Endothelial cell of umbilical vein (primary cell): Measurements from ENCODE around the gene GSTP1. TPM values are rescaled to one million over a fixed set of nuclear protein-coding genes. Genes with fewer than 3 reads are reported as not detected.
"Not testable (repeated sequence)": the region's sequence is repeated elsewhere in the genome, so short reads cannot be mapped to it uniquely, and the experiment has no call there.

Source experiments
- BruUV-seq: library from RNA; stranded (reverse); fragments of 400-500 nt; replicated peaks from 2 replicates; lab custom pipeline; 2021; lab: Mats Ljungman, UMichigan
- CTCF ChIA-PET: fragments of 300-600, 350-600 bp; sonication (Branson Sonifier 250); formaldehyde crosslinking; loops from one replicate; lab custom pipeline; 2021; ENCODE audit warnings: antibody characterized with exemption, inconsistent platforms; lab: Charles Lee
- POLR2A ChIA-PET: fragments of 300-600, 350-600 bp; sonication (Branson Sonifier 250); formaldehyde crosslinking; loops from one replicate; lab custom pipeline; 2021; ENCODE audit warnings: antibody characterized with exemption, inconsistent platforms; lab: Charles Lee
- DNase-seq: peaks from one replicate; pipeline ENCODE4 v3.0.0-alpha.2; 2011; ENCODE audit warnings: low read depth, low spot score
- FAIRE-seq: peaks from 2 replicates; lab custom pipeline; 2011; peaks lifted over from hg19 to GRCh38; lab: Jason Lieb, UNC
- H2AFZ ChIP-seq: 2 replicates; pipeline ENCODE4 v1.6.0; 2012; ENCODE audit warnings: low read depth, low read length, control low read depth, inconsistent platforms
- H3K27ac ChIP-seq: 2 replicates; pipeline ENCODE4 v1.5.1; 2011; ENCODE audit warnings: low read depth, mild to moderate bottlenecking, control low read depth, low read length, moderate library complexity; ENCODE audit not compliant: insufficient read depth
- H3K27me3 ChIP-seq, 2 experiments: 2 replicates each; pipeline versions ENCODE4 v1.6.0 to v1.6.1; 2011; ENCODE audit warnings: low read length in 2 of 2, mixed read lengths in 1 of 2; ENCODE audit not compliant: control insufficient read depth in 2 of 2, insufficient read depth in 2 of 2
- H3K36me3 ChIP-seq, 2 experiments: 2 replicates in 1 of 2; 3 replicates in 1 of 2; pipeline ENCODE4 v1.5.1; 2011; ENCODE audit warnings: low read length in 2 of 2, mild to moderate bottlenecking in 1 of 2, moderate library complexity in 1 of 2; ENCODE audit not compliant: control insufficient read depth in 2 of 2, insufficient read depth in 2 of 2; ENCODE audit errors: extremely low read depth in 1 of 2
- H3K4me1 ChIP-seq: 3 replicates; pipeline ENCODE4 v1.5.1; 2011; ENCODE audit warnings: mild to moderate bottlenecking, low read length; ENCODE audit not compliant: control insufficient read depth, insufficient read depth; ENCODE audit errors: extremely low read depth
- H3K4me2 ChIP-seq: 2 replicates; pipeline ENCODE4 v1.6.1; 2011; ENCODE audit warnings: low read length, control low read depth, mixed read lengths; ENCODE audit not compliant: insufficient read depth
- H3K4me3 ChIP-seq, 3 experiments: fragments of 200-600 bp in 1 of 3; sonication (generic), shearing (Covaris generic) in 1 of 3; replicated peaks in 1 of 3; 2 replicates each; pipeline ENCODE4 v1.5.1; 2011 to 2016; ENCODE audit warnings: control low read depth in 3 of 3, low read length in 3 of 3, mild to moderate bottlenecking in 2 of 3, inconsistent platforms in 1 of 3, low read depth in 1 of 3, moderate library complexity in 1 of 3; ENCODE audit not compliant: insufficient read depth in 1 of 3
- H3K79me2 ChIP-seq: 2 replicates; pipeline ENCODE4 v1.6.0; 2012; ENCODE audit warnings: low read length, inconsistent platforms; ENCODE audit not compliant: control insufficient read depth, insufficient read depth
- H3K9ac ChIP-seq: replicated peaks from 2 replicates; pipeline ENCODE3; 2011; ENCODE audit warnings: low read length, control low read depth; ENCODE audit not compliant: insufficient read depth; ENCODE audit errors: extremely low read depth
- H3K9me1 ChIP-seq: replicated peaks from 3 replicates; pipeline ENCODE4 v1.6.0; 2011; ENCODE audit warnings: mild to moderate bottlenecking, low read length; ENCODE audit not compliant: control insufficient read depth, insufficient read depth; ENCODE audit errors: extremely low read depth
- H3K9me3 ChIP-seq: replicated peaks from 2 replicates; pipeline ENCODE4 v1.5.1; 2012; ENCODE audit warnings: low read length, inconsistent platforms; ENCODE audit not compliant: control insufficient read depth, insufficient read depth
- H4K20me1 ChIP-seq: replicated peaks from 2 replicates; pipeline ENCODE3; 2011; ENCODE audit warnings: mild to moderate bottlenecking, low read length; ENCODE audit not compliant: control insufficient read depth, insufficient read depth; ENCODE audit errors: extremely low read depth
- EZH2 ChIP-seq: IDR thresholded peaks from 2 replicates; pipeline ENCODE4 v1.6.1; 2012; ENCODE audit warnings: borderline replicate concordance, low read depth, mild to moderate bottlenecking, moderate library complexity, low read length, inconsistent platforms; ENCODE audit not compliant: severe bottlenecking
- FOS ChIP-seq: IDR thresholded peaks from 2 replicates; pipeline ENCODE4 v1.6.1; 2011; ENCODE audit warnings: mild to moderate bottlenecking, low read length, moderate library complexity, borderline replicate concordance; ENCODE audit not compliant: insufficient read depth
- GATA2 ChIP-seq: IDR thresholded peaks from 2 replicates; pipeline ENCODE4 v1.7.0; 2011; ENCODE audit warnings: low read depth, mild to moderate bottlenecking, moderate library complexity, mixed read lengths, low read length; ENCODE audit not compliant: insufficient read length, insufficient read depth
- JUN ChIP-seq: IDR thresholded peaks from 2 replicates; pipeline ENCODE4 v1.6.1; 2011; ENCODE audit warnings: borderline replicate concordance, low read depth; ENCODE audit not compliant: insufficient read length, insufficient read depth
- MYC ChIP-seq: IDR thresholded peaks from one replicate; pipeline ENCODE4 v1.6.1; 2011; ENCODE audit warnings: mild to moderate bottlenecking, low read depth, low read length
- POLR2A ChIP-seq: IDR thresholded peaks from 2 replicates; pipeline ENCODE4 v1.6.1; 2012; ENCODE audit warnings: low read depth, mild to moderate bottlenecking, control low read depth, low read length
- POLR2AphosphoS5 ChIP-seq: IDR thresholded peaks from 2 replicates; pipeline ENCODE4 v1.6.1; 2012; ENCODE audit warnings: low read depth, mild to moderate bottlenecking, control low read depth, low read length, moderate library complexity; ENCODE audit not compliant: insufficient read depth
- dilution Hi-C: fragments of 300-500 bp; cut with MboI; formaldehyde crosslinking; loops from one replicate; pipeline ENCODE4 v1.15.0; 2019; ENCODE audit warnings: low sequenced_read_pairs; ENCODE audit not compliant: extremely low pct_ligation_motif_present
- intact Hi-C: fragments of 100-400 bp; cut with micrococcal nuclease; formaldehyde crosslinking; loops from one replicate; pipeline ENCODE4 v1.10.0; 2022
- polyA plus RNA-seq, 4 experiments: library from polyadenylated mRNA; depleted of rRNA in 3 of 4; stranded (reverse) in 3 of 4; unstranded in 1 of 4; fragments of >200 nt; gene quantifications; 2 replicates each; pipeline versions ENCODE4 v1.2.1 to v1.2.3, GENCODE V29; 2011 to 2012; ENCODE audit warnings: missing spikeins in 1 of 4
- total RNA-seq: library from RNA; stranded (reverse); gene quantifications from 2 replicates; pipeline ENCODE4 v1.2.3, GENCODE V29; 2021
- TF ChIP-seq, protein P1 (sequence below), 2 donors: IDR thresholded peaks; 1 replicate in 1 of 2; 2 replicates in 1 of 2; pipeline ENCODE4 v1.5.1; 2011; ENCODE audit warnings: low read length in 2 of 2, mild to moderate bottlenecking in 2 of 2, moderate library complexity in 2 of 2, control low read depth in 1 of 2, inconsistent platforms in 1 of 2, low read depth in 1 of 2; ENCODE audit not compliant: insufficient read depth in 1 of 2; ENCODE audit errors: extremely low read depth in 1 of 2
- TF ChIP-seq, protein P2 (sequence below): IDR thresholded peaks from 2 replicates; pipeline ENCODE4 v1.6.1; 2011; ENCODE audit not compliant: insufficient read depth, insufficient read length

Gene GSTP1
- total and polyA plus RNA-seq, 2 donors (not counting 3 experiments of a cell fraction or from before 2014, with no cell fraction given), result 962 to 2,277 TPM

DNA sequence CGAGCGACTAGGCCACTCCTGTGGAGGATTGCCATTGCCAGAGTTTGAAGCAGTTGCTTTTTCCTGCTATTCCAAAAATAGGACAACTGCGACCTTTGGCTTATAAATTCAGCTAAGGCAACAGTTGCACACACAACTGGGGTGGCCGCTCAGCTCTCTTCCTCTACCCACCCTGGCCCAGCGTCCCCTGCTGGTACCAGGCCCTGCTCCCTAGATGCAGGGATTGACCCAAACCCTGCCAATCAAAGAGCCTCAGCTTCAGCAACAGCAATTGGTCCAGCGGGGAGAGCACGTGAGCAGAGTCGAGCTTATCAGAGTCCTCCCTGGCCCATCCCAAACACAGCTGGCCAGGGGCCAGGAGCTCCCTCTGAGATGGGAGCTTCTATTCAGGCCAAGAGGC, 38.3 kb upstream of the GSTP1 start:
- FAIRE-seq, result no peak

DNA sequence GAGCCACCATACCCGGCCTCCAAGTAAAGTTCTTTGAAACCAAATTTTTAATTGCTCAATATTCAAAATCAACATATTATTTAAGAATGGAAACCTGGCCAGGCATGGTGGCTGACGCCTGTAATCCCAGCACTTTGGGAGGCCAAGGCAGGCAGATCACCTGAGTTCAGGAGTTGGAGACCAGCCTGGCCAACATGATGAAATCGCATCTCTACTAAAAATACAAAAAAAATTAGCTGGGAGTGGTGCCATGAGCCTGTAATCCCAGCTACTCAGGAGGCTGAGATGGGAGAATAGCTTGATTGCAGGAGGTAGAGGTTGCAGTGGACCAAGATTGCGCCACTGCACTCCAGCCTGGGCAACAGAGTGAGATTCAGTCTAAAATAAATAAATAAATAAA, 35.5 kb upstream of the GSTP1 start:
- H3K36me3 ChIP-seq, H3K4me1 ChIP-seq, H3K4me2 ChIP-seq, H3K9me1 ChIP-seq, FAIRE-seq, H2AFZ ChIP-seq, H3K9ac ChIP-seq, H3K4me3 ChIP-seq, H3K27ac ChIP-seq, DNase-seq, H3K9me3 ChIP-seq, H3K79me2 ChIP-seq, H4K20me1 ChIP-seq, POLR2A ChIA-PET, dilution Hi-C loops, intact Hi-C loops, H3K27me3 ChIP-seq, BruUV-seq: not testable (repeated sequence)
- CTCF ChIA-PET, result interaction anchor here (1.6 kb wide), 1 partner anchor 15 kb away, joined by 3 read pairs; no protein-coding TSS in a partner anchor

More for the DNA sequence above, 38.3 kb upstream of the GSTP1 start:
- intact Hi-C loops, result no loop called here
- peaks cover 6% of the 10 kb centered on the region in 2 experiments for H3K27me3 ChIP-seq
- H4K20me1 ChIP-seq, result no peaks in the 10 kb centered on the region
- no peak overlapping the region for H3K4me2 ChIP-seq
- no peaks in the 10 kb centered on the region for H3K4me1 ChIP-seq
- BruUV-seq, result no TSS peak
- H2AFZ ChIP-seq, result no peak overlapping the region
- H3K79me2 ChIP-seq, result no peaks in the 10 kb centered on the region
- no peak for DNase-seq
- no peaks in the 10 kb centered on the region for H3K9me3 ChIP-seq
- H3K4me3 ChIP-seq, result no peak overlapping the region
- H3K36me3 ChIP-seq, result no peaks in the 10 kb centered on the region
- TF ChIP-seq POLR2A, result no peak
- TF ChIP-seq, protein P1, sequence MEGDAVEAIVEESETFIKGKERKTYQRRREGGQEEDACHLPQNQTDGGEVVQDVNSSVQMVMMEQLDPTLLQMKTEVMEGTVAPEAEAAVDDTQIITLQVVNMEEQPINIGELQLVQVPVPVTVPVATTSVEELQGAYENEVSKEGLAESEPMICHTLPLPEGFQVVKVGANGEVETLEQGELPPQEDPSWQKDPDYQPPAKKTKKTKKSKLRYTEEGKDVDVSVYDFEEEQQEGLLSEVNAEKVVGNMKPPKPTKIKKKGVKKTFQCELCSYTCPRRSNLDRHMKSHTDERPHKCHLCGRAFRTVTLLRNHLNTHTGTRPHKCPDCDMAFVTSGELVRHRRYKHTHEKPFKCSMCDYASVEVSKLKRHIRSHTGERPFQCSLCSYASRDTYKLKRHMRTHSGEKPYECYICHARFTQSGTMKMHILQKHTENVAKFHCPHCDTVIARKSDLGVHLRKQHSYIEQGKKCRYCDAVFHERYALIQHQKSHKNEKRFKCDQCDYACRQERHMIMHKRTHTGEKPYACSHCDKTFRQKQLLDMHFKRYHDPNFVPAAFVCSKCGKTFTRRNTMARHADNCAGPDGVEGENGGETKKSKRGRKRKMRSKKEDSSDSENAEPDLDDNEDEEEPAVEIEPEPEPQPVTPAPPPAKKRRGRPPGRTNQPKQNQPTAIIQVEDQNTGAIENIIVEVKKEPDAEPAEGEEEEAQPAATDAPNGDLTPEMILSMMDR (IDR thresholded peaks at IDR 0.05; ENCODE audit: extremely low read depth in 1 of 2, insufficient read depth in 1 of 2, low read depth in 1 of 2, low read length in 2 of 2), result no peak
- TF ChIP-seq EZH2, result no peak
- TF ChIP-seq JUN, result no peak
- no peak for TF ChIP-seq FOS
- TF ChIP-seq GATA2, result no peak
- TF ChIP-seq, protein P2, sequence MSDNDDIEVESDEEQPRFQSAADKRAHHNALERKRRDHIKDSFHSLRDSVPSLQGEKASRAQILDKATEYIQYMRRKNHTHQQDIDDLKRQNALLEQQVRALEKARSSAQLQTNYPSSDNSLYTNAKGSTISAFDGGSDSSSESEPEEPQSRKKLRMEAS, result no peak
- TF ChIP-seq MYC, result no peak
- no peak for TF ChIP-seq POLR2AphosphoS5
- CTCF ChIA-PET, result interaction anchor here (1.3 kb wide), 1 partner anchor 27 kb away, joined by 3 read pairs; no protein-coding TSS in a partner anchor
- POLR2A ChIA-PET, result no interaction called here
- no peak overlapping the region for H3K27ac ChIP-seq
- no peak overlapping the region for H3K9ac ChIP-seq
- no peaks in the 10 kb centered on the region for H3K9me1 ChIP-seq
- dilution Hi-C loops, result no loop called here
